Measurements from ENCODE around the gene C11orf87. TPM values are rescaled to one million over a fixed set of nuclear protein-coding genes. Genes with fewer than 3 reads are reported as not detected.

Gene C11orf87
- polyA plus RNA-seq, 3 donors: not detected

DNA sequence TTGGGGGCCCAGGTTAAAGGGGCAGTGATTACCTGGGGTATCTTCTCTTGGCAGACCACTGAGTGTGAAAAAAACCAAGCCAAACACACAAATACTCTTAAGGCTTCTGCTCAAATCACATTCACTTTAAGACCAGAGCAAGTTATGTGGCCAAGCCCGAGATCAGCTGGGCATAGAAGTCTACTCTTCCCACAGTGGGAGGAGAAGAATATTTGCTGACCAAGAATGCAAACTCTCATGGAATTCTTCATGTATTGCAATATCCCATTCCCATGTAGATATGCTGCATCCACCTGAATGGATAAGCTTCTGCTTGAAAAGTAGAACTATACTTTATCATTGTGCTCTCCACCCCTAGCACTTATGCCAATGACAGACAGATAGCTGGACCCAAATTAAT is 37.1 kb upstream of the C11orf87 start:
- Histone ChIP-seq H3K79me2 (ENCODE audit: insufficient read depth, low read length) (no peaks in the 10 kb centered on the region), H3K36me3 (replicated peaks in 1 of 2; ENCODE audit: control insufficient read depth in 1 of 2, insufficient read depth in 2 of 2, low read length in 2 of 2) (no peaks in the 10 kb centered on the region), H3K4me2 (replicated peaks; ENCODE audit: extremely low read depth, low read length, poor library complexity, severe bottlenecking) (no peak overlapping the region), H2AFZ (ENCODE audit: insufficient read depth, low read depth, low read length, poor library complexity, severe bottlenecking) (no peak overlapping the region), H3K4me3 (replicated peaks in 1 of 3; ENCODE audit: low read depth in 2 of 3, low read length in 3 of 3) (no peak overlapping the region), H3K27me3 (ENCODE audit: control insufficient read depth in 2 of 2, insufficient read depth in 2 of 2, low read length in 2 of 2) (no peaks in the 10 kb centered on the region), H3K4me1 (ENCODE audit: control insufficient read depth in 1 of 2, insufficient read depth in 2 of 2, low read length in 2 of 2) (no peaks in the 10 kb centered on the region), H3K9ac (ENCODE audit: insufficient read depth, low read length, poor library complexity, severe bottlenecking) (no peak overlapping the region), H4K20me1 (ENCODE audit: insufficient read depth, low read length) (no peaks in the 10 kb centered on the region), H3K9me3 (replicated peaks in 1 of 2; ENCODE audit: control insufficient read depth in 1 of 2, insufficient read depth in 1 of 2, low read length in 2 of 2) (peaks cover 0 to 3% of the 10 kb centered on the region in 2 donors), H3K27ac (ENCODE audit: low read depth in 1 of 2, low read length in 2 of 2) (no peak overlapping the region)
- no peaks in the 10 kb centered on the region for H3K4me1 Mint-ChIP-seq
- no CpG with 5 or more reads among the region's 1 CpG for WGBS (ENCODE audit: insufficient coverage)
- H3K4me3 Mint-ChIP-seq: no peak overlapping the region
- H3K27me3 Mint-ChIP-seq (ENCODE audit: low read depth in 3 of 3): no peaks in the 10 kb centered on the region
- intact Hi-C loops (cut with micrococcal nuclease): no loop called here
- TF ChIP-seq, protein P1, sequence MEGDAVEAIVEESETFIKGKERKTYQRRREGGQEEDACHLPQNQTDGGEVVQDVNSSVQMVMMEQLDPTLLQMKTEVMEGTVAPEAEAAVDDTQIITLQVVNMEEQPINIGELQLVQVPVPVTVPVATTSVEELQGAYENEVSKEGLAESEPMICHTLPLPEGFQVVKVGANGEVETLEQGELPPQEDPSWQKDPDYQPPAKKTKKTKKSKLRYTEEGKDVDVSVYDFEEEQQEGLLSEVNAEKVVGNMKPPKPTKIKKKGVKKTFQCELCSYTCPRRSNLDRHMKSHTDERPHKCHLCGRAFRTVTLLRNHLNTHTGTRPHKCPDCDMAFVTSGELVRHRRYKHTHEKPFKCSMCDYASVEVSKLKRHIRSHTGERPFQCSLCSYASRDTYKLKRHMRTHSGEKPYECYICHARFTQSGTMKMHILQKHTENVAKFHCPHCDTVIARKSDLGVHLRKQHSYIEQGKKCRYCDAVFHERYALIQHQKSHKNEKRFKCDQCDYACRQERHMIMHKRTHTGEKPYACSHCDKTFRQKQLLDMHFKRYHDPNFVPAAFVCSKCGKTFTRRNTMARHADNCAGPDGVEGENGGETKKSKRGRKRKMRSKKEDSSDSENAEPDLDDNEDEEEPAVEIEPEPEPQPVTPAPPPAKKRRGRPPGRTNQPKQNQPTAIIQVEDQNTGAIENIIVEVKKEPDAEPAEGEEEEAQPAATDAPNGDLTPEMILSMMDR (IDR thresholded peaks at IDR 0.05): no peak
- peaks cover 0 to 13% (median 3%) of the 10 kb centered on the region in 7 donors for H3K9me3 Mint-ChIP-seq
- no peak overlapping the region for H3K27ac Mint-ChIP-seq
- DNase-seq: no peak
- H3K36me3 Mint-ChIP-seq: no peaks in the 10 kb centered on the region

- H3K4me2 ChIP-seq (replicated peaks; ENCODE audit: extremely low read depth, low read length, poor library complexity, severe bottlenecking): no peak overlapping the region
- TF ChIP-seq, protein P1 (IDR thresholded peaks at IDR 0.05): no peak
- no peaks in the 10 kb centered on the region for H4K20me1 ChIP-seq (ENCODE audit: insufficient read depth, low read length)
- H3K4me3 Mint-ChIP-seq: no peak overlapping the region
- H3K9ac ChIP-seq (ENCODE audit: insufficient read depth, low read length, poor library complexity, severe bottlenecking): no peak overlapping the region
- no peaks in the 10 kb centered on the region for H3K36me3 ChIP-seq (replicated peaks in 1 of 2; ENCODE audit: control insufficient read depth in 1 of 2, insufficient read depth in 2 of 2, low read length in 2 of 2)
- intact Hi-C loops (cut with micrococcal nuclease): no loop called here
- H3K4me1 Mint-ChIP-seq: no peaks in the 10 kb centered on the region
- no peak for DNase-seq
- H3K4me3 ChIP-seq (replicated peaks in 1 of 3; ENCODE audit: low read depth in 2 of 3, low read length in 3 of 3): no peak overlapping the region
- 80% methylated on average over 1 of the region's 3 CpGs for WGBS (ENCODE audit: insufficient coverage)
- H3K27me3 Mint-ChIP-seq (ENCODE audit: low read depth in 3 of 3): peaks cover 0 to 1% (median 0%) of the 10 kb centered on the region in 3 donors
- H3K27ac ChIP-seq (ENCODE audit: low read depth in 1 of 2, low read length in 2 of 2): no peak overlapping the region
- H3K36me3 Mint-ChIP-seq: no peaks in the 10 kb centered on the region
- no peaks in the 10 kb centered on the region for H3K9me3 ChIP-seq (replicated peaks in 1 of 2; ENCODE audit: control insufficient read depth in 1 of 2, insufficient read depth in 1 of 2, low read length in 2 of 2)
- no peaks in the 10 kb centered on the region for H3K27me3 ChIP-seq (ENCODE audit: control insufficient read depth in 2 of 2, insufficient read depth in 2 of 2, low read length in 2 of 2)
- H3K9me3 Mint-ChIP-seq: peaks cover 0 to 9% (median 6%) of the 10 kb centered on the region in 7 donors
- no peaks in the 10 kb centered on the region for H3K4me1 ChIP-seq (ENCODE audit: control insufficient read depth in 1 of 2, insufficient read depth in 2 of 2, low read length in 2 of 2)
- no peak overlapping the region for H2AFZ ChIP-seq (ENCODE audit: insufficient read depth, low read depth, low read length, poor library complexity, severe bottlenecking)
- H3K27ac Mint-ChIP-seq: no peak overlapping the region
- H3K79me2 ChIP-seq (ENCODE audit: insufficient read depth, low read length): no peaks in the 10 kb centered on the region
Measured at GRCh38 chr11:109388982-109389381, 33.0 kb upstream of the C11orf87 start.

Measured in CD14-positive monocyte (primary cell).